ENCODE data around the gene TIMP4.

- TF ChIP-seq ELF1 (IDR thresholded peaks at IDR 0.05) = no peak
- TF ChIP-seq CTCF (IDR thresholded peaks at IDR 0.05) = no peak
- TF ChIP-seq YY1 (IDR thresholded peaks at IDR 0.05; ENCODE audit: low read depth) = no peak
These were observed 32.9 kb downstream of the TIMP4 start for GRCh38 chr3:12125772-12126171.

All from SK-N-SH (cell line).